KMS-11 (cell line): ENCODE measurements around the gene TBC1D24.

Experiments used
- H2AFZ ChIP-seq: fragments of 200-600 bp; sonication (generic); 2 replicates; pipeline ENCODE4 v1.6.1; 2016; ENCODE audit warnings: antibody characterized with exemption, mixed run types, low read depth
- H3K27ac ChIP-seq: fragments of 200-600 bp; sonication (generic); 2 replicates; pipeline ENCODE4 v1.6.1; 2016; ENCODE audit warnings: mild to moderate bottlenecking, mixed run types
- H3K27me3 ChIP-seq: fragments of 200-600 bp; sonication (generic); 2 replicates; pipeline ENCODE4 v1.6.1; 2017; ENCODE audit warnings: mild to moderate bottlenecking, low read depth, mixed run types, moderate library complexity; ENCODE audit not compliant: insufficient read depth
- H3K36me3 ChIP-seq: fragments of 200-600 bp; sonication (generic); 2 replicates; pipeline ENCODE4 v1.6.1; 2017; ENCODE audit warnings: mild to moderate bottlenecking, mixed run types; ENCODE audit not compliant: insufficient read depth
- H3K4me1 ChIP-seq: fragments of 200-600 bp; sonication (generic); 2 replicates; pipeline ENCODE4 v1.6.1; 2016; ENCODE audit warnings: mild to moderate bottlenecking, low read depth, mixed run types; ENCODE audit not compliant: poor library complexity, severe bottlenecking
- H3K4me2 ChIP-seq: fragments of 200-600 bp; sonication (generic); 2 replicates; pipeline ENCODE4 v1.7.0; 2016; ENCODE audit warnings: mild to moderate bottlenecking, mixed run types
- H3K4me3 ChIP-seq: fragments of 200-600 bp; sonication (generic); IDR thresholded peaks from 2 replicates; pipeline ENCODE4 v1.6.1; 2017; ENCODE audit warnings: low read depth, low read length, mixed read lengths; ENCODE audit not compliant: insufficient read depth
- H3K79me2 ChIP-seq: fragments of 200-600 bp; sonication (generic); 2 replicates; pipeline ENCODE4 v1.6.1; 2016; ENCODE audit warnings: low read depth, mixed run types; ENCODE audit not compliant: insufficient read depth
- H3K9ac ChIP-seq: fragments of 200-600 bp; sonication (generic); 2 replicates; pipeline ENCODE4 v1.6.1; 2016; ENCODE audit warnings: mild to moderate bottlenecking, mixed run types
- H4K20me1 ChIP-seq: fragments of 200-600 bp; sonication (generic); 2 replicates; pipeline ENCODE4 v1.6.1; 2016; ENCODE audit warnings: mild to moderate bottlenecking, mixed run types; ENCODE audit not compliant: insufficient read depth
- CTCF ChIP-seq: fragments of 200-600 bp; sonication (generic); conservative IDR thresholded peaks from 2 replicates; pipeline ENCODE4 v1.6.1; 2017; ENCODE audit warnings: low read depth, mild to moderate bottlenecking, antibody characterized with exemption, low read length, moderate library complexity, mixed read lengths

TBC1D24 gene

GRCh38 chr16:2492292-2492691 is 17.4 kb downstream of the TBC1D24 start:
- H3K9ac ChIP-seq: no peak overlapping the region
- H3K4me2 ChIP-seq: no peak overlapping the region
- H3K27me3 ChIP-seq: no peaks in the 10 kb centered on the region
- no peaks in the 10 kb centered on the region for H4K20me1 ChIP-seq
- no peaks in the 10 kb centered on the region for H3K36me3 ChIP-seq
- no peak overlapping the region for H3K27ac ChIP-seq
- H2AFZ ChIP-seq: no peak overlapping the region
- H3K4me1 ChIP-seq: no peaks in the 10 kb centered on the region
- no peak for TF ChIP-seq CTCF
- H3K79me2 ChIP-seq: no peaks in the 10 kb centered on the region
- H3K4me3 ChIP-seq: no peak overlapping the region

GRCh38 chr16:2493605-2494004 is 18.7 kb downstream of the TBC1D24 start:
- no peak for TF ChIP-seq CTCF
- Histone ChIP-seq H3K27ac (no peak overlapping the region), H2AFZ (no peak overlapping the region), H3K4me3 (no peak overlapping the region), H3K36me3 (no peaks in the 10 kb centered on the region), H3K9ac (no peak overlapping the region), H3K79me2 (no peaks in the 10 kb centered on the region), H3K4me1 (no peaks in the 10 kb centered on the region), H4K20me1 (no peaks in the 10 kb centered on the region), H3K27me3 (no peaks in the 10 kb centered on the region), H3K4me2 (no peak overlapping the region)

- Histone ChIP-seq H2AFZ (no peak overlapping the region), H3K27ac (no peak overlapping the region), H4K20me1 (no peaks in the 10 kb centered on the region), H3K4me3 (no peak overlapping the region), H3K4me2 (no peak overlapping the region), H3K79me2 (no peaks in the 10 kb centered on the region), H3K9ac (no peak overlapping the region), H3K36me3 (no peaks in the 10 kb centered on the region), H3K4me1 (no peaks in the 10 kb centered on the region), H3K27me3 (no peaks in the 10 kb centered on the region)
- TF ChIP-seq CTCF: no peak
These were observed 19.7 kb downstream of the TBC1D24 start for GRCh38 chr16:2494616-2495015.

GRCh38 chr16:2495041-2495440 is 20.1 kb downstream of the TBC1D24 start:
- no peak for TF ChIP-seq CTCF
- H3K4me1 ChIP-seq: no peaks in the 10 kb centered on the region
- no peak overlapping the region for H3K4me3 ChIP-seq
- H3K4me2 ChIP-seq: no peak overlapping the region
- no peak overlapping the region for H2AFZ ChIP-seq
- H3K27ac ChIP-seq: no peak overlapping the region
- H3K79me2 ChIP-seq: no peaks in the 10 kb centered on the region
- H3K27me3 ChIP-seq: no peaks in the 10 kb centered on the region
- no peaks in the 10 kb centered on the region for H4K20me1 ChIP-seq
- no peak overlapping the region for H3K9ac ChIP-seq
- no peaks in the 10 kb centered on the region for H3K36me3 ChIP-seq
